Gastrocnemius medialis (tissue), 4 donors: ENCODE measurements around the gene PPIG. TPM values are rescaled to one million over a fixed set of nuclear protein-coding genes. Genes with fewer than 3 reads are reported as not detected.

ENCODE experiments used
- ATAC-seq, 2 donors: fragments of 150-250 bp; one replicate each; pipeline ENCODE4 v1.9.1; 2016
- DNase-seq, 2 donors: peaks; one replicate each; pipeline ENCODE4 v3.0.0-alpha.2; 2019
- H3K27ac ChIP-seq, 4 donors: fragments of 200-600 bp; sonication (generic); 1 replicate in 1 of 4; 2 replicates in 3 of 4; pipeline ENCODE4 v1.5.1; 2016 to 2018; ENCODE audit warnings: mild to moderate bottlenecking in 2 of 4, moderate library complexity in 1 of 4
- H3K27me3 ChIP-seq, 3 donors: fragments of 200-600 bp; sonication (generic) in 2 of 3; 1 replicate in 1 of 3; 2 replicates in 2 of 3; pipeline versions ENCODE4 v1.5.1 to v1.6.0; 2016 to 2019; ENCODE audit warnings: mild to moderate bottlenecking in 1 of 3, moderate library complexity in 1 of 3
- H3K36me3 ChIP-seq, 2 donors: fragments of 200-600 bp; sonication (generic) in 1 of 2; one replicate each; pipeline ENCODE4 v1.5.1; 2017 to 2018
- H3K4me1 ChIP-seq, 2 donors: fragments of 200-600 bp; sonication (generic) in 1 of 2; one replicate each; pipeline ENCODE4 v1.5.1; 2016 to 2017; ENCODE audit warnings: mild to moderate bottlenecking in 2 of 2
- H3K4me3 ChIP-seq, 4 donors: fragments of 200-600 bp; sonication (generic) in 3 of 4; 1 replicate in 1 of 4; 2 replicates in 3 of 4; pipeline ENCODE4 v1.5.1; 2016 to 2019; ENCODE audit warnings: mild to moderate bottlenecking in 2 of 4
- H3K9me3 ChIP-seq, 3 donors: fragments of 200-600 bp; sonication (generic) in 2 of 3; 1 replicate in 1 of 3; 2 replicates in 2 of 3; pipeline ENCODE4 v1.5.1; 2016 to 2019
- CTCF ChIP-seq, 5 experiments: fragments of 450-650 bp in 3 of 5; fragments of 200-600 bp in 2 of 5; sonication (generic) in 2 of 5; IDR thresholded peaks in 4 of 5; conservative IDR thresholded peaks in 1 of 5; 1 replicate in 4 of 5; 2 replicates in 1 of 5; pipeline ENCODE4 v1.5.1; 2016 to 2019; ENCODE audit warnings: antibody characterized with exemption in 5 of 5, mild to moderate bottlenecking in 3 of 5, moderate library complexity in 3 of 5
- POLR2A ChIP-seq, 2 donors: fragments of 450-650 bp; IDR thresholded peaks; one replicate each; pipeline ENCODE4 v1.6.1; 2017; ENCODE audit warnings: antibody characterized with exemption in 2 of 2, mild to moderate bottlenecking in 2 of 2, moderate library complexity in 2 of 2
- in situ Hi-C, 4 donors: fragments of 200-750 bp; cut with MboI; loops; one replicate each; pipeline versions ENCODE4 v1.15.0 to v1.8.0; 2017; ENCODE audit warnings: low sequenced_read_pairs in 4 of 4
- intact Hi-C: fragments of 100-400 bp; cut with DNase I; formaldehyde crosslinking; loops from one replicate; pipeline ENCODE4 v1.15.1; 2023; ENCODE audit warnings: low total_unique reads
- total RNA-seq, 4 donors: library from RNA; depleted of rRNA; stranded (reverse); fragments of >200 nt; gene quantifications; one replicate each; pipeline versions ENCODE4 v1.1.0 to v1.2.3, GENCODE V29; 2016

The PPIG gene
- total RNA-seq, 4 donors from 2014 or later = 27.7 to 40.5 (median 29.3) TPM

GRCh38 chr2:169673106-169673505 lies 89.0 kb downstream of the PPIG start:
- TF ChIP-seq CTCF (IDR thresholded peaks at IDR 0.05 in 4 of 5, conservative IDR thresholded peaks at IDR 0.05 in 1 of 5) (no peak), POLR2A (IDR thresholded peaks at IDR 0.05) (no peak)
- H3K4me3 ChIP-seq = no peak overlapping the region
- H3K27me3 ChIP-seq = no peaks in the 10 kb centered on the region
- in situ Hi-C loops = no loop called here
- DNase-seq = no peak
- intact Hi-C loops = no loop called here
- H3K9me3 ChIP-seq = no peaks in the 10 kb centered on the region
- no peaks in the 10 kb centered on the region for H3K4me1 ChIP-seq
- no peaks in the 10 kb centered on the region for H3K36me3 ChIP-seq
- H3K27ac ChIP-seq = no peak overlapping the region
- no peak for ATAC-seq

GRCh38 chr2:169673921-169674320 lies 89.8 kb downstream of the PPIG start:
- Histone ChIP-seq H3K4me1 (no peaks in the 10 kb centered on the region), H3K4me3 (no peak overlapping the region), H3K9me3 (no peaks in the 10 kb centered on the region), H3K36me3 (no peaks in the 10 kb centered on the region), H3K27ac (no peak overlapping the region), H3K27me3 (no peaks in the 10 kb centered on the region)
- intact Hi-C loops (no loop called here), in situ Hi-C loops (no loop called here)
- DNase-seq (no peak), ATAC-seq (no peak)
- TF ChIP-seq CTCF (IDR thresholded peaks at IDR 0.05 in 4 of 5, conservative IDR thresholded peaks at IDR 0.05 in 1 of 5) (no peak), POLR2A (IDR thresholded peaks at IDR 0.05) (no peak)

GRCh38 chr2:169676357-169676756 lies 92.2 kb downstream of the PPIG start:
- no peaks in the 10 kb centered on the region for H3K27me3 ChIP-seq
- H3K27ac ChIP-seq = no peak overlapping the region
- H3K36me3 ChIP-seq = no peaks in the 10 kb centered on the region
- DNase-seq (no peak), ATAC-seq (no peak)
- H3K4me1 ChIP-seq = no peaks in the 10 kb centered on the region
- TF ChIP-seq CTCF (IDR thresholded peaks at IDR 0.05 in 4 of 5, conservative IDR thresholded peaks at IDR 0.05 in 1 of 5) = no peak
- TF ChIP-seq POLR2A (IDR thresholded peaks at IDR 0.05) = no peak
- in situ Hi-C loops (no loop called here), intact Hi-C loops (no loop called here)
- H3K4me3 ChIP-seq = no peak overlapping the region
- no peaks in the 10 kb centered on the region for H3K9me3 ChIP-seq

- in situ Hi-C loops = no loop called here
- Histone ChIP-seq H3K27ac (no peak overlapping the region), H3K4me3 (no peak overlapping the region), H3K9me3 (no peaks in the 10 kb centered on the region), H3K4me1 (no peaks in the 10 kb centered on the region), H3K36me3 (no peaks in the 10 kb centered on the region), H3K27me3 (no peaks in the 10 kb centered on the region)
- ATAC-seq (no peak), DNase-seq (no peak)
- intact Hi-C loops = no loop called here
- no peak for TF ChIP-seq POLR2A (IDR thresholded peaks at IDR 0.05)
- TF ChIP-seq CTCF (IDR thresholded peaks at IDR 0.05 in 4 of 5, conservative IDR thresholded peaks at IDR 0.05 in 1 of 5) = no peak
These were observed 92.7 kb downstream of the PPIG start for GRCh38 chr2:169676850-169677249.

GRCh38 chr2:169683054-169683424 lies 98.9 kb downstream of the PPIG start:
- no peak for ATAC-seq
- Histone ChIP-seq H3K9me3 (no peaks in the 10 kb centered on the region), H3K4me3 (no peak overlapping the region), H3K27ac (no peak overlapping the region), H3K27me3 (no peaks in the 10 kb centered on the region), H3K4me1 (no peaks in the 10 kb centered on the region), H3K36me3 (no peaks in the 10 kb centered on the region)
- intact Hi-C loops (no loop called here), in situ Hi-C loops (no loop called here)
- no peak for DNase-seq
- TF ChIP-seq POLR2A (IDR thresholded peaks at IDR 0.05) (no peak), CTCF (IDR thresholded peaks at IDR 0.05 in 4 of 5, conservative IDR thresholded peaks at IDR 0.05 in 1 of 5) (no peak)
